NCI-H446 treated with DMSO at 0.1 percent for 48 hours (cell line): ENCODE results near the gene TSR1.
A peak's percentile ranks its signal among the peaks of the same experiment; 100 is the strongest.
"Not testable (repeated sequence)": the region's sequence is repeated elsewhere in the genome, so short reads cannot be mapped to it uniquely, and the experiment has no call there.

Experiments
- DNase-seq: peaks from one replicate; lab custom pipeline; 2025; lab: John Stamatoyannopoulos, UW

Gene TSR1

DNA sequence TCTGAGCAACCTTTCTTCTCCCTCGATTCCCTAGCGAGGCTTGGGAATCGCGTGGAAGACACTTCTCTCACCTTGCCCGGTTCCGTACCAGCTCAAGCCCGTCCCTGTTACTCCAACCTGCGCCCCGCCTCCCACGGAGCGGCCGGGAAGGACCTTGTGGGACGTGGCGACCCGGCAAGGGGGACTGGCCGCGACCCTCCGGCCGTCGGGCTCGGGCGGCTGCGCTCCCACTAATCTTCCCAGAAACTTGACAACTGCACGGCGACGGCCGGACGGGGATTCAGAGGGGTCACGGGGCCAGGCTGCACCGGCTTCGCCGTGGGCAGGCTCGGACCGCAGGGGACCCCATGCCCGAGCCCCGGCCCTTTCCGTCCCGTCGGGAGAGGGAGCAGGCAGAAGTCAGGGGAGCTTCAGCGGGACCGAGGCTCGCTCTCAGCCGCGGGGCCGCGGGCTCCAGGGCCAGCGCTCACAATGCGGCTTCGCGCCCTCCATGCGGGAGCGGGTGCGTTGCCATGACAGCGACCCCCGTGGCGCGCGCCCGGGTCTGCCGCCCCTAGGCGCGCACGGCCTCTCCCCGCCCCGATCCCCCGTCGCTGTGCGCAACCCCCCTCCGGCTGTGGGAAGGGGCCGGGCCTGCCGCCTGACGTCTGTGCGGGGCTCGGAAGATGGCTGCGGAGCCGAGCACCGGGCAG, 741 bp upstream of the TSR1 start, which contains the start of gene SGSM2:
Gene SGSM2, plus strand, starts transcription at position 650 of the 692 bp plus-strand sequence. CDS start 188 bp downstream, outside the sequence.
- DNase-seq: peak; percentile 48

DNA sequence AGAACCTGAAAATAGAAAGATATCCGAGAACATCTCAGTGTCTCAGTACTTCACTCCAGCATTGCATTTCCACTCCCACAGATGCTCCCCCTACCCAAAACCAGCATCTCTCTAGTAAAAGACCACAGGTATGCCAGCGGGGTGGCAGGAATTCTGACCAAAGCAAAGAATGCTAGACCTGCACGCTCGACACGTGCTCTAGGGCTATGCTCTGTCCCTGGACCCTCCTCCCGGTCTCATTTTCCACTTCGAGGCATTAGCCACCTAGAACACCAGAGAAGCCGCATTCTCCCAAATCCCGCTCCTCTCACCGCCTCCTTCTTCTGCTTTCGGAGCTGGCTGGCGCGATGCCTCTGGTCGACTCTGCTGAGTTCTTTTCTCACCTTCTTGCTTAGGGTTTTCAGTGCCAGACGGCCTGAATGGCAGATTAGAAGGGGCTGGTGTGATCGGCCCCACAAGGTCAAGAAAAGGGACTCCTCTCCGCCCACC, 487 bp downstream of the TSR1 start:
- no peak for DNase-seq

DNA sequence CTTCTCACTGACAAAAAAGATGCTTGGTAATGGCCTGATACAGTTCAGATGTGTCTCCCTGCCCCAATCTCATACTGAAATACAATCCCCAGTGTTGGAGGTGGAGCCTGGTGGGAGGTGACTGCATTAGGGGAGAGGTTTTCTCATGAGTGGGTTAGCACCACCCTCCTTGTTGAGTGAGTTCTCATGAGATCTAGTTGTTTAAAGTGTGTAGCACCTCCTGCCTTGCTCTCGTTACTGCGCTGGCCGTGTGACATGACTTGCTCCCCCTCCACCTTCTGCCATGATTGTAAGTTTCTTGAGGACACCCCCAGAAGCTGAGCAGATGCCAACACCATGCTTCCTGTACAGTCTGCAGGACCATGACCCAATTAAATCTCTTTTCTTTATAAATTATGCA, 5.0 kb downstream of the TSR1 start:
- DNase-seq: no peak

DNA sequence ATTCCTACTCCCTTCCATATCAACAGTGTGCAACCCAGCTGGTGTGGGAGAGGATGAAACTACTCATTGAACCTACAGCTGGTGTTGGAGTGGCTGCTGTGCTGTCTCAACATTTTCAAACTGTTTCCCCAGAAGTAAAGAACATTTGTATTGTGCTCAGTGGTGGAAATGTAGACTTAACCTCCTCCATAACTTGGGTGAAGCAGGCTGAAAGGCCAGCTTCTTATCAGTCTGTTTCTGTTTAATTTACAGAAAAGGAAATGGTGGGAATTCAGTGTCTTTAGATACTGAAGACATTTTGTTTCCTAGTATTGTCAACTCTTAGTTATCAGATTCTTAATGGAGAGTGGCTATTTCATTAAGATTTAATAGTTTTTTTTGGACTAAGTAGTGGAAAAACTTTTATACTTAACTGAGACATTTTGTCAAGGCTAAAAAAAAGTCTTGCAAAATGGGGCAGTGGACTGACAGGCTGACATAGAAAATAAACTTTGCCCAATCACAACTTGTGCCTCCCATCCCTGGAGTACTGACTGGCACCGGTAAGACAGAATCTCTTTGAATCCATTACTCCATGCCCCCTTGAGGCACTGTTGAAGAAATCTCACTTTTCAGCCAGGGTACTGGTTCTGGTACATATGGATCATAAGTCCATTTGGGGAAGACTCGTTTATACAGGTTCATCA, 12.5 kb downstream of the TSR1 start:
- DNase-seq: no peak

DNA sequence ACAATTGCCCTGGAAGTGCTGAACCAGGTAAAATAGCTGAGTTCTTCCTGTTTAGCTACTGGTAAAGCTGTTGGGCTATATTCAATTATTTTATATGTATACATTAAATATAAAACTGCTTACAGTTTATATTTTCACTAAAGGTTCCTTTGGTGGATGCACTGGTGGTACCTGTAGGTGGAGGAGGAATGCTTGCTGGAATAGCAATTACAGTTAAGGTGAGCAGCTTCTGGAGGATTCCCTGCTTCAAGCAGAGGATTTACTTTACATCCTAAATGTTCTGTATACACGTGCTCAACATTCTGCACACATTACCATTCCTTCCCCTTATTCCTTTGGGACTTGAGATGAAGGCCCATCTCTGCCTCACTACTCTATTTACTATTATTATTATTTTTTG, 14.9 kb downstream of the TSR1 start:
- DNase-seq: no peak

DNA sequence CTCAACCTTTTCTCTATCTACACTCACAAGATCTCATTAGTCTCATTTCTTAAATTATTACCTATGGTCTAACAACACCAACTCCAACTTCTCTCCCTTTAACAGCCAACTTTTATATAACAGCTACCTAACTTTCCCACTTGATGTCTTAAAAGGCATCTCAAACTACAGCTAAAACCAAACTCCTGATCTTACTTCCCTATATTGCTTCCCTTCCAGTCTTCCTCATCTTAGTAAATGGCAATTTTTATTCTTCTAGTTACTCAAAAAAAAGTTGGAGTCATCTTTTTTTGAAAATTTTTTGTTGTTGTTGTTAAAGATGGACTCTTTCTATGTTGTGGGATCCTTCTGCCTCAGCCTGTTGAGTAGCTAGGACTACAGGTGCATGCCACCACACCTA, 17.2 kb downstream of the TSR1 start:
- no peak for DNase-seq

DNA sequence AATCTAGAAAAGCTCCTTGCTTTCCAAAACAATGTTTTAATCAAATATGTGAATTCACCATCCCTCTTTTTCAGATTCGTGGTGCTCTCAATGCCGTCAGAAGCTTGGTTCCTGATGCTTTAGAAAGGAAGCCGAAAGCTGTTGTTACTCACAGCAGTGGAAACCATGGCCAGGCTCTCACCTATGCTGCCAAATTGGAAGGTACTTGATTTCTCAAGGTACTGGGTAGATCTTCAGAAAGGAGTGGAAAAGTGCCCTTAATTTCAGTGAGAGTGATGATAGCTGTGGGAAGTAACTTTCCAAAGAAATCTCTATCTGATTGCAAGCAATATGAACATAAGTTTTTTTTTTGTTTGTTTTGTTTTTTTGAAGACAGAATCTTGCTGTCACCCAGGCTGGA, 18.5 kb downstream of the TSR1 start:
- no peak for DNase-seq

DNA sequence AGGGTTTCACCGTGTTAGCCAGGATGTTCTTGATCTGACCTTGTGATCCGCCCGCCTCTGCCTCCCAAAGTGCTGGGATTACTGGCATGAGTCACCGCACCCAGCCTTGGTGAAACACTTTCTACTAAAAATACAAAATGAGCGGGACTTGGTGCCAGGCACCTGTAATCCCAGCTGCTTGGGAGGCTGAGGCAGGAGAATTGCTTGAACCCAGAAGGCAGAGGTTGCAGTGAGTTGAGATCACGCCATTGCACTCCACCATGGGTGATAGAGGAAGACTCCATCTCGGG, 19.4 kb downstream of the TSR1 start:
- not testable (repeated sequence) for DNase-seq

DNA sequence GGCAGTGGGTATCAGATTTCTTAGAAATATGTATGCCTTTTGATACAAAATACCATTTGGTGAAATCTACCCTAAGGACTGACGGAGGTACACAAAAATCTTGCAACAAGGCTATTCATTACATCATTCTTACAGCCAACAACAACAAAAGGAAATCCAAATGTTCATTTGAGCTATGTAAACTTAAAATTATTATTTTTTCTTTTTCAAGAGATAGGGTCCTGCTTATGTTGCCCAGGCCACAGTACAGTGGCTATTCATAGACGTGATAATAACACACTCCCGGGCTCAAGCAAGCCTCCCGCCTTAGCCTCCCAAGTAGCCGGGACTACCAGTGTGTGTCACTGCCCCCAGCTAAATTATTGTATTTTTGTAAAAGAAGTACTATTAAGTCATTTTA, 23.5 kb downstream of the TSR1 start:
- DNase-seq: no peak

DNA sequence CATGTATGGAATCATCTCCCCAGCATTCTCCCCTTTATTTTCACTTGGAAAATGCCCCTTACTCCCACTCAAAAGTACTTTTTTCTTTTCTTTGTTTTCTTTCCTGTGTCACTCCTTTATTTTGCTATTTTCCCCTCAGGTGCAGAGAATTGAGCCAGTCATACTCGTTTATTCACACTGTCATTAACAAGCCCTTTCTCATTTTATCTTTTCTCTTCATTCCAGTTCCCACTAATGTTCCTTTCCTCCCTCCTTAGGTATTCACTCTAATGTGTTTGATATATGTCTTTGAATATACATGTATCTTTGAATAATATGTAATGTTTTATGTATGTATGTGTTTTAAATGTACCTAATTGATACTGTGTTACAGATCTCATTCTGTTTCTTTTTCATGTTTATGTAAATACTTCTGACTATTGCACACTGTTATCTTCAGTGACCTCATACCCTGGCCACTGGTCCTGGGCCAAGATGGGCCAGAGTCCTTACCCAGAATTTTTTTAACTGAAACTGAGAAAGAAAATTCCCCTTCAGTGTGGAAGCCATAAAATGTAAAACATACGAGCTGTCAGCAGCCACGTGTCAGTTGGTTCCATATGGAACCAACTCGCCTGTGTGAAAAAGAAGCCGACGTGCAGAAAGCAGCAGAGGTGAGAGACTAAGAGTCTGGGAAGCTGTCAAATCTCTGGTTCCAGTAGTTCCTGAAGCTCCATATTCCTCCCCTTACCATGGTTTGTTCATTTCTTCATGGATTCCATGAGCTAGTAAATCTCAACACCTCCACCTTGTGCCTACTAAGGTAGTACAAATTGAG, 26.7 kb downstream of the TSR1 start:
- no peak for DNase-seq

DNA sequence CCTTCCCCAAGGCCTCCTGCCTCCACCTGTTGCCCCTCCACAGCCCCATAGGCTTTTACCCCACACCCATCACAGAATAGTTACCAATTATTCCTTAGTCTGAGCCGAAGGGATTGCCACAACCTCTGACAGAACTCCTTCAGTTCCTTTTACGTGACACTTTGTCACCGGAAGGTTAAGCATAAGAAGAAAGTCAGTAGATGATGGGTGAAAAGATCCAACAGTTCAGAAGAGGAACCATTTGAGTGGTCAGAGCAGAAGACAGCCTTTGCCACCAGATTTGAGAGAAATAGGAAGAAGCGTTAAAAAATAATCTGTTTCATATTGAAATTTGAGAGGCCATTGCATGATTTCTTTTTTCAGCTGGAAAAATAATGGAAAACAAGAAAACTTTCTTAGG, 31.3 kb downstream of the TSR1 start:
- DNase-seq: no peak

DNA sequence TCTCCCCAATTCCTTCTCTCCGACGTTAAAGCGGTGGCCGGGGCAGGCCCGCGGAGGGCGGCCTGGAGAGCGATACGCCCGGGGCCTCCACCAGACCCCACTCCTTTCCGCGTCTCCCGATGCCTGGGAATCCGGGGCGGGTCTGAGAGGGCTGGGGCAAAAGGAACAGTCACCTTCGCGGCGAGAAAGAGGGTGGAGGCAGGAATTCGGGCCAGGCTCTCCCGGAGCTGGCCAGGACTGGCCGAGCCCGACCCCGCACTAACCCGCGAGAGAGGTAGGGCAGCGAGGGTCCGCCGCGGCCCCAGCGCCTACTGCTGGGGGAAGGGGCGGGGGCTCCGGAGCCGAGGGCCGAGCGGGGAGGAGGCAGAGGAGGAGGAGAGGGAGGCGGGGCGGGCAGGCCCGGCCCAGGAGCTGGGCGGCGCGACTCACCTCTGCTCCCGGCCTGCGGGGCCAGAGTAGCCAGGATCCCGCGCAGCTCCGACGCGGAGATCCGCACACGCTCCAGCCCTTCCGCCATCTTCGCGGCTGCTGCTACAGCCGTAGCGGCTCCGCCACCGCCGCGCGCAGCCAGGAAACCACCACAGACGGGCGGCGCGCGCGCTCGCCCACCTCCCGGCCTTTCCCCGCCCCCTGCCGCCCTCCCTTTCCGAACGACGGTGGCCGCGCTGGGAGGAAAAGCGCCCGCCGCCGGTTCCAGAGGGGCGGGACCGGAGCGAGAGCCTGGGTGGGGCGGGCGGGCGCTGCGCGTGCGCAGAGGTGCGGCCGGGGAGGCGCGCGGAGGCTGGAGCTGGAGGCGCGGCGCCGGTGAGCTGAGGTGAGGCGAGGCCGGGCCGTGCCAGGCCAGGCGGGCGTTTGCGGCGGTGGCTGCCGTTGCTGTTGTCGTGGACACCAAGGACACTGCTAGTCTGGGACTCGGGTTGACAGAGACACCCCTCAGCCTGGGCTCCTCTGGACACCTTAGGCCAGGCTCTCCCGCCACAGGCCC, 32.8 kb downstream of the TSR1 start, which contains the start of the genes SMG6 and SRR:
Gene SMG6, minus strand, starts transcription at position 582 of the 985 bp plus-strand sequence. Its CDS starts 65 bp downstream, at position 517.
Gene SRR, plus strand, starts transcription at position 747 of the 985 bp plus-strand sequence. CDS start 11,611 bp downstream, outside the sequence.
- DNase-seq: peak; percentile 55

DNA sequence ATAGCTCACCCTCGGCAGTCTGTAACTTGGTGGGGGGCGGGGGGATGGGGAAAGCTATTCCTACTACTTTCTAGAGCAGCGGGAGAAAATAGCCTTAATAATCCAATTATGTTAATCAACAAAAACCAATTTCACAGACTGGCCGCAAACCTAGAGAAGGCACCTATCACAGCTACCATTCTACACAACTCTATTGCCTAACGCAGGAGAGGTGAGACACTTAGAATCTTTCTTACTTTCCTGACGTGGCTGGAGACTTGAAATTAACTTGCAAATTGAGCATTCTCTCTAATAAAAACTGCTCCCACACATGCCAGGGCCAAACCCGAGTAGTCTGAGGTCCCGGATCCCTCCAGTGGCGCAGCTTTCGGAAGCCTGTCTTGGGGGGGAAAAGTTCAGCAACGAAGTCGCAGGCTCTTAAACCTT, 33.5 kb downstream of the TSR1 start:
- DNase-seq: no peak

DNA sequence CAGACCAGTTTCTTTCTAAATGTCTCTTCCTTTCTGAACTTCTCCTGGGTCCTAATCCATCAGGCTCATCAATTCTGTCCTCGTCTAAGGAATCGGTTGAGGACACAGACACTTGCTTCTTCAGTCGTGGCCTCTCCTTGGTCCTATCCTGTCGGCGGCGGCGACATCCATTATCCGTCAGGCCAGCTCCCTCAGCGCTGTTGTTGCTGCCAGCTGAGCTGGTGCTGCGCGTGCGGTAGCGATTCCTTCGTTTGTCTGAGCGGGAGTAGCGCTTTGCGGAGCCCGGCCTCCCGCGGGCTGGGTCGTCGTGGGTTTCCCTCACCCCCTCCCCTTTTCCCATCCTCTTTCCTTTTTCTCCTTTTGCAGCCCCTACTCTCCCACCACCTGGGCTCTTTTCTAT, 36.5 kb downstream of the TSR1 start:
- no peak for DNase-seq

DNA sequence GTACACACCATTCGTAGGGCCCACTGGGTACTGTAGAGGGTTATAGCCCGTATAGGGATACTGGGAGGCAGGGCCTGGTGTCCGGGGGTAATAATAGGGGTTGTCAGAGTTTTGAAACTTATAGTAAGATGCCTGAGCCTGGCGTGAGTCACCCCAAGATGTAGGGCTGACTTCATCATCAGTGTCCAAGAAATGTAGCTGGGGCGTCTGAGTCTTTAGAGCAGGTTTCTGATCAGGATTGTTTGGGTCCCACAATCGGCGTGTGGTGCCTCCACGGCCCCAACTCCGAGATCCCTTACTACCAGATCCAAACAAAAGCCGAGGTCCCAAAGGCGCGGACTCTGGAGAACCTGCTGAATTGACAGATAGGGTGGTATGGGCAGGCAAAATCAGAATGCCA, 37.1 kb downstream of the TSR1 start:
- no peak for DNase-seq

DNA sequence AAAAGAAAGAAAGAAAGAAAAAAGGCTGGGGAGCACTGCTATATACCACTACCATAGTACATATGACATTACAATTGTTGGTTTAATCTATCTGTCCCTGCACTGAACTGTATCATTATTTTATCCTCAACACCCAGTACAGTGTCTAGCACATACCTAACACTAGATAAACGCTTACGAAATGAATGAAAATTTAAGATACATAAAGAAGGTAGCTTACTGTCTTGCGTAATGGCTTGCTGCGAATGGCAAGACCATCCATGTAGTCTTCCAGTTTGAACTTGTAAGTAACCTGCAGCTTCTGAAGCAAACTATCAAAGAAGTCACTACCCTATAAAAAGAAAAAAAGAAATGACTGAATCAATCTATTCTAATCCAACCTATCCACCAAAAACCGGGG, 39.2 kb downstream of the TSR1 start:
- no peak for DNase-seq

DNA sequence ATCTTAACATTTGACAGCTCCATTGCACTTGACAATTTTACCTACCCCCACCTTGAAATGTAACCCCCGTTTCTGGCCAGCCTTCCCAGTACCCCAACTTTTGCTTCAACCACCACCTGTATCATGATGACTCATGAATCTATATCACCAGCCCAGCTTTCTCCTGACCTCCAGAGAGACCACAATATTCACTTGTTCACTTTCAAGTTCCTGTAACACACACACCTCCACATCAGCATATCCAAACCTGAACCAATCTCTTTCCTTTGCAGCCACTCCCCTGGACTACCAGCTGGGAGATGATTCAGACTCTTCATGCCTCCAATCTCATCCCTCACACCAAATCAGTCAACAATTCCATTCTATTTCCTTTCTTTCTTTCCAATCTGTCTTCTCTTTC, 40.7 kb downstream of the TSR1 start:
- DNase-seq: no peak

DNA sequence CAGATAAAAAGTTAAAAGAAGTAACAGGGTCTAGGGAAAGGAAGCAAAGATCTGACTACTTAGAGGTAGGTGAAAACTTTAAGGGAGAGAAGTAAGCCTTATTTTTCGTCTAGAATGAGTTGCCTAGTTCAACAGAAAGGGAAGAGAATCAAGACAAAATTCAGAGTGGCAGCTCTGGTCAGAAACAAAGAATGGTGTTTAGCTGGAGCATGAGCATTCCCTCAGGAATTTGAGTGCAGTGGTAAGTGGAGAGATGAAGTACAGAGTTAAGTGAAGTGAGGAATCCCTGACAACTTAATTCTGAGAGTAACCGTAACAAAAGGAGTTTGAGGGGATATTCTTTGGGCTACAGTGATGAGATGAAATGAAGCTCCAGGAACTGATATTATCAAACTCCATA, 44.2 kb downstream of the TSR1 start:
- DNase-seq: no peak

DNA sequence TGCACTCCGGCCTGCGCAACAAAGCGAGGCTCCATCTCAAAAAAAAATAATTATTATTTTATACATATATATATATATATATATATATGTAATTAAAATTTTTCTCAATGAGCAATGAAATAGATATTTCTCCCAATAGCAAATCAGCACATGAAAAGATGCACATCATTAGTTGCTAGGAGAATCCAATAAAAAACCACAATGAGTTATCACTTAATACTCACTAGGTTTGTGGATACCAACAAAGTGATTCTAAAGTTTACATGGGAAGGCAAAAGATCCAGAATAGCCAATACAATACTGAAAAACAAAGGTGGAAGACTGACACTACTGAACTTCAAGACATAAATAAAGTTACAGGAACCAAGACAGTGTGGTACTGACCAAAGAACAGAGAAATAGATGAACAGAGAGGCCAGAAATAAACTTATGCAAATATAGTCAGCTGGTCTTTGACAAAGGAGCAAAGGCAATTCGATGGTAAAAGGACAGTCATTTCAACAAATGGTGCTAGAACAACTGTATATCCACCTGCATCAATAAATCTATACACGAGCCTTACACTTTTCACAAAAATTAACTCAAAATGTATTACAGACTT, 46.3 kb downstream of the TSR1 start:
- no peak for DNase-seq

DNA sequence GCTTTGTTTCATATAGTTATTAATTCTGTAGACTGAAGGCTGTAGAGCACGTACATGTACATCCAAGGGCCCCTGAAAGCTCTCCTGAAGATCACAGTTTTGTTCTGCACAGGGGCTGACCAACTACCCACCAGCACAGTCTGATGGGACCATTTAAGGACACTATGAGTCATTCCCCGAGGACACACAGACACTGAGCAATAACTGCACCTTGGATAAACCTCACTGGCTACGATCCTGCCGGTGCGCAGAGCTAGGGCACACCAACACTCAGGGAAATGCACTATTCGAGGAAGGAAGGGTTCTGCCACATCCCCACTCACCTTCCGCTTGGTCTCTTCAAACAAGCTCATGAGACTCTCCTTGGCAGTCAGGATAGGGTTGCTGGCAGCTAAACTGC, 53.0 kb downstream of the TSR1 start:
- no peak for DNase-seq

DNA sequence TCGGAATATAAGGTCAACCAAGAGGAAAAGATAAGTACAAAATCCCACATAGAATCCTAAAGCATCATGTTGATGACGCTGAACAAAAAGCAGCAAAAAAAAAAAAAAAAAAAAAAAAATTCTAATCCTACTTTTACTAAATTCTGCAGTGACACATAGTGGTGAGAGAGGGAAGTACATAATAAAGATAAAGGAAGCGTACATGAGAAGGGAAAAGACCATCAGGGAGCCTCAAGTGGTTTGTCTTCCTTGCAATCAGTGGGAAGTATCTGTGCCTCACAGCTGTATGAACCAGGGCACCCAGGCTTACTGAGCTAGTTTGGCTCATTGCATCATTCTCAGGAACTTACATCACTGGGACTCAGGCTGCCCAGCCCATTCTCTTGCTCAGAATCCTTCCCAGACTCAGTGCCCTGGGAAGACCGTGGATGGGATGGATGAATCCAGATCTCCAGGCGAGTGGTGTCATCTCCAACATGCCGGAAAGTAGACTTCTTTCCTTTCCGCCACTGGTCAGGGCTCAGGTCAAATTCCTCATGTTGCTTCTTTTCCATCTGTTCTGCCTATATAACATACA, 53.9 kb downstream of the TSR1 start:
- peak; percentile 16 for DNase-seq
